Left colon (tissue), 2 donors: ENCODE measurements around the gene GSX2. TPM values are rescaled to one million over a fixed set of nuclear protein-coding genes. Genes with fewer than 3 reads are reported as not detected.
"Not testable (repeated sequence)": the region's sequence is repeated elsewhere in the genome, so short reads cannot be mapped to it uniquely, and the experiment has no call there.

ENCODE experiments used
- ATAC-seq: fragments of 200-7000 bp; cut with Tn5 transposase; one replicate; pipeline ENCODE4 v1.9.1; 2020; ENCODE audit warnings: mild to moderate bottlenecking, moderate library complexity
- DNase-seq, 2 donors: peaks; one replicate each; pipeline ENCODE4 v3.0.0-alpha.2; 2020
- intact Hi-C, 2 donors: fragments of 100-400 bp; cut with DNase I in 1 of 2; cut with micrococcal nuclease in 1 of 2; formaldehyde crosslinking; loops; one replicate each; pipeline versions ENCODE4 v1.11.2 to v1.14.0; 2022; cut with DNase I, micrococcal nuclease
- total RNA-seq, 2 donors: library from RNA; stranded (reverse); fragmentation: NEBNext Ultra II Directional; extraction: Animal tissue kit (Norgen Biotek cat#: 25700); gene quantifications; one replicate each; pipeline ENCODE4 v1.2.1, GENCODE V29; 2021
- donor health status: DM: no; HTN: no; CAD: no.
- donor health status: DM: yes; HTN: yes; CAD: no.

The GSX2 gene
- total RNA-seq, 2 donors from 2014 or later = not detected

DNA sequence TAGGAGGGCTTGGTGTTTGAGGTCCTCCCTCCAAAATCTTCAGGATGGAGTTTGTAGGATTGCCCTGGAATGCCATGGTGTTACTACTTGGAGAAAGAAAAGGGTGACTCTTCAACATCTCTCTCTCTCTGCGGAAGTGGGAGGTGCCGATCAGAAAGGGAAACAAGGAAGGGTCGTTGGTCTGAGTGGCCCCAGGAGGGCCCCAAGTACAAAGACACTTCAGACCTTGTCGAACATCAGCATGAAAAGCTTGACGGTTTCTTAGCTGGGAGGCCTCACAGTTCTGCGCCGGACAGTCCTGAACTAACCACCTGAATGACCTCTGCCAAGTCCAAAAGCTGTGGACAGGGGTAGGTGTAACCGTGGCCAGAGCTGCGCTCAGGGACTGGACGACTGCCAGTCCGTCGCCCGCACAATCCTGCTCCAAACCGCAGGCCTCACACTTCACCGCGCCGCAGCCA is 646 bp upstream of the GSX2 start:
- DNase-seq (no peak), ATAC-seq (no peak)
- intact Hi-C loops = no loop called here

GRCh38 chr4:54100595-54101189 is 729 bp downstream of the GSX2 start:
- intact Hi-C loops = no loop called here
- no peak for ATAC-seq
- DNase-seq = no peak

DNA sequence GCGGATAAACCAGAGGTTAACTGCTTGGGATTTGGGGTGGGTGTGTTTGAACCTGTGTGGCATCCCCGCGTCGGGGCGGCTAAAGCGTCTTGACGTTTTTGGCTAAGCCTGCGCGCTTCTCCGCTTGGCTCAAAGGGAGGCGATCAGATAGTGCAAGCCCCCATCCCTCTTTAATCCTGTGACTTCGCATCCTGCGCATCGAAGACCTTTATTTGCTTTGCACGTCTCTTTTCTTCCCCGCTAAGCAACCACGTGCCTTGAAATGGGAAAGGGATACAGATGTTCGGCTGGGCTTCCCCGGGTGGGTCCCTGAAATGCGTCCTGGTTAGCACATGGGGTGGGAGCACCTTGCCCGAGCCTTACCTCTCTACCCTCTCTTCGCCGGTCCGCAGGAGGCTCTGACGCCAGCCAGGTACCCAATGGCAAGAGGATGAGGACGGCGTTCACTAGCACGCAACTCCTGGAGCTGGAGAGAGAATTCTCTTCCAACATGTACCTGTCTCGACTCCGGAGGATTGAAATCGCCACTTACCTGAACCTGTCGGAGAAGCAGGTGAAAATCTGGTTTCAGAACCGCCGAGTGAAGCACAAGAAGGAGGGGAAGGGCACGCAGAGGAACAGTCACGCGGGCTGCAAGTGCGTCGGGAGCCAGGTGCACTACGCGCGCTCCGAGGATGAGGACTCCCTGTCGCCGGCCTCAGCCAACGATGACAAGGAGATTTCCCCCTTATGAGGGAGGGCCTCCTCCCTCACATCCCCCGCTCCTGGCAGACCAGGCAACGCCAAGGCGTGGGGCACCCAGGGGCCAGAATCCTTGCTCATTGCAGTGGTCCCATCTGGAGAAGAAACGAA is 1.5 kb downstream of the GSX2 start:
- no peak for ATAC-seq
- intact Hi-C loops = no loop called here
- DNase-seq = no peak

DNA sequence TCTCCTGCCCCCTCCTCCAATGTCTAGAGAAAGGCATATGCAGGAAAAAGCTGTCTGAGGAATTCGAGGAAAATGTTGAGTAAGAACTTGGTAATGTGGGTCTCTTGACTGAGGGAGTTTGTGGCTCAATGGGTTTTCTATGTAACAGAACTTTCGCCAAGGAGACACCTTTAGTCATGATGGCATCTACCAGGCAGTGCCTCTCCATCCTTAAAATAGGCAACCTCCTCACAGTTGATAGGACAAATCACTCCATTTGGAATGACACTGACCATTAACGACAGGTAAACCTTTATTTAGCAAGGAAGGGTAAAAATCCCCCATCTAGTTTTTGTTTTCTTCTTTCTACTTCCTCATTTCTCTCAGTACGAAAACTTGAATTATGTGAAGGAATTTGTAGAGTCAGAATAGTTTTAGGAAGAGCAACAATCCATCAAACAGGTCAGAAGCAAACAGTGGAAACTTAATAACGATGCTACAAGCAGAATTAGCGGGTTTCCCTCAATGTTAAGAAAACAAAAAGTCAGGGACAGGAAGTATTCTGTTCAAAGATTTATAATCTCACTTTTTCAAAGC is 2.7 kb downstream of the GSX2 start:
- no peak for DNase-seq
- intact Hi-C loops = no loop called here
- no peak for ATAC-seq

- intact Hi-C loops = no loop called here
- ATAC-seq = no peak
- no peak for DNase-seq
These were observed 3.2 kb downstream of the GSX2 start for GRCh38 chr4:54103190-54103574.

GRCh38 chr4:54104907-54105306 is 4.9 kb downstream of the GSX2 start:
- ATAC-seq (no peak), DNase-seq (no peak)
- intact Hi-C loops = no loop called here

GRCh38 chr4:54107951-54108748 is 8.2 kb downstream of the GSX2 start:
- ATAC-seq = no peak
- intact Hi-C loops = no loop called here
- no peak for DNase-seq

GRCh38 chr4:54109241-54110018 is 9.5 kb downstream of the GSX2 start:
- intact Hi-C loops = no loop called here
- DNase-seq (peak in 1 of 2 donors; percentile 16), ATAC-seq (peak; percentile 52)

- intact Hi-C loops = no loop called here
- ATAC-seq (no peak), DNase-seq (no peak)
These were observed 10.1 kb downstream of the GSX2 start for GRCh38 chr4:54110019-54110416.

DNA sequence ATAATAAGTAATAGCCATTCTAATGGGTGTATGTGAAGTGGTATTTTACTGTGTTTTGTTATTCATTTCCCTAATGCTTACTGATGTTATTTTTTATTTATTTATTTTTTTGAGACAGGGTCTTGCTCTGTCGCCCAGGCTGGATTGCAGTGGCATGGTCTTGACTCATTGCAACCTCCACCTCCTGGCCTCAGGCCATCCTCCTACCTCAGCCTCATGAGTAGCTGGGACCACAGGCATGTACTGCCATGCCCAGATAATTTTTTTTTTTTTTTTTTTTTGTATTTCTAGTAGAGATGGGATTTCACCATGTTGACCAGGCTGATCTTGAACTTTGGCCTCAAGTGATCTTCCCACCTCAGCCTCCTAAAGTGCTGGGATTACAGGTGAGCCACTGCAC is 13.2 kb downstream of the GSX2 start:
- intact Hi-C loops, ATAC-seq, DNase-seq: not testable (repeated sequence)

- intact Hi-C loops, ATAC-seq, DNase-seq: not testable (repeated sequence)
These were observed 16.3 kb downstream of the GSX2 start for GRCh38 chr4:54116246-54116645.

GRCh38 chr4:54118850-54119589 is 19.1 kb downstream of the GSX2 start:
- intact Hi-C loops = no loop called here
- ATAC-seq = no peak

GRCh38 chr4:54120518-54120917 is 20.6 kb downstream of the GSX2 start:
- ATAC-seq (peak; percentile 98), DNase-seq (no peak)
- intact Hi-C loops = no loop called here

More at GRCh38 chr4:54118850-54119589, 19.1 kb downstream of the GSX2 start:
- DNase-seq = no peak

DNA sequence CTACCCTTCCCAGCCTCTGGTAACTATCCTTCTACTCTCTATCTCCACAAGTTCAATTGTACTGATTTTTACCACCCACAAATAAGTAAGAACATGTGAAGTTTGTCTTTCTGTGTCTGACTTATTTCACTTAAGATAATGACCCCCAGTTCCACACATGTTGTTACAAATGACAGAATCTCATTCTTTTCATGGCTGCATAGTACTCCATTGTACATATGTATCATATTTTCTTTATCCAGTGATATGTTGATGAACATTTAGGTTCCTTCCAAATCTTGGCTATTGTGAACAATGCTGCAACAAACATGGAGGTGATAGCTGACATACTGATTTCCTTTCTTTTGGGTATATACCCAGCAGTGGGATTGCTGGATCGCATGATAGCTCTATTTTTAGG is 27.7 kb downstream of the GSX2 start:
- no peak for ATAC-seq
- intact Hi-C loops = no loop called here
- no peak for DNase-seq

DNA sequence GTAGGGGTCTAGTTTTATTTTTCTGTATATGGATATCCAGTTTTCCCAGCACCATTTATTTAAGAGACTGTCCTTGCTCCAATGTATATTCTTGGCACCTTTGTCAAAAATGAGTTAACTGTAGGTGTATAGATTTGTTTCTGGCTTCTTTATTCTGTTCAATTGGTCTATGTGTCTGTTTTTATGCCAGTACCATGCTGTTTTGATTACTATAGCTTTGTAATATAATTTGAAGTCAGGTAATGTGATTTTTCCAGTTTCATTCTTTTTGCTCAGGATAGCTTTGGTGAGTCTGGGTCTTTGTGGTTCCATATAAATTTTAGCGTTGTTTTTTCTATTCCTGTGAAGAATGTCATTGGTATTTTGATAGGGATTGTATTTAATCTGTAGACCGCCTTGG is 28.7 kb downstream of the GSX2 start:
- ATAC-seq, DNase-seq, intact Hi-C loops: not testable (repeated sequence)

DNA sequence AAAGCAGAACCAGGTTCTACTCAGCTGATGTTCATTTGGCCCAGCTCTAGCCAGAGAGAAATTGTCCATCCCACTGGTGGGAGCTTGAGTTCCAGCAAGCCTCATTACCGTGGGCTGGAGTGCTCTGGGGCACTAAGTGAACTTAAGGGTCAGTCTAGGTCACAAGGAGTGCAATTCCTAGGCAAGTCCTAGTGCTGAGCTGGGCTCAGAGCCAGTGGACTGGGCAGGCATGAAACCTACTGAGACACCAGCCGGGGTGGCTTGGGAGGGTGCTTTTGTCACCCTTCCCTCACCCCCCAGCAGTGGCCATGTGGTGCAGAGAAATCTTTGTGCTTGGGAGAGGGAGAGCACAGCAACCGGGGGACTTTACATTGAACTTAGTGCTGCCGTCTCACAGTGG is 39.4 kb downstream of the GSX2 start:
- ATAC-seq (no peak), DNase-seq (no peak)
- intact Hi-C loops = no loop called here

DNA sequence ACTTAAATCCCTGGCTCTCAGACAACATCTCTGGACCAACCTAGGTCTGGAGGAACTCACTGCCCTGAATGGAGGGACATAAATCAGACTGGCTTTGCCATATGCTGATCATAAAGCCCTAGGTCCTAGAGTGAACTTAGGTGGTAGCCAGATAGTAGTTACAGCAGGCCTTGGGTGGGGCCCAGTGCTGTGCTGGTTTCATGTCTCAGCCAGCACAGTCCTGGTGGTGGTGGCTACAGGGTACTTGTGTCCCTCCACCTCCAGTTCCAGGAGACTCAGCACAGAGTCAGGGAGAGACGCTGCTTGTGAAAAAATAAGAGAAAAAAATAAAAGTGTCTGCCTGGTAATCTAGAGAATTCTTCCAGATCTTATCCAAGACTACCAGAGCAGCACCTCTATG is 40.3 kb downstream of the GSX2 start:
- ATAC-seq (peak; percentile 44), DNase-seq (no peak)
- intact Hi-C loops = no loop called here

- ATAC-seq = no peak
- DNase-seq = no peak
- intact Hi-C loops = no loop called here
These were observed 44.2 kb downstream of the GSX2 start for GRCh38 chr4:54144199-54144598.
